Gastroesophageal sphincter (tissue), 4 donors: ENCODE data around the gene CLEC2L. TPM values are rescaled to one million over a fixed set of nuclear protein-coding genes. Genes with fewer than 3 reads are reported as not detected.
A peak's percentile ranks its signal among the peaks of the same experiment; 100 is the strongest.

Experiments used
- ATAC-seq: fragments of 150-250 bp; one replicate; pipeline ENCODE4 v1.9.1; 2016; ENCODE audit warnings: mild to moderate bottlenecking, moderate library complexity
- H3K27ac ChIP-seq, 4 donors: fragments of 200-600 bp; sonication (generic) in 3 of 4; 1 replicate in 3 of 4; 2 replicates in 1 of 4; pipeline ENCODE4 v1.5.1; 2016 to 2019
- H3K27me3 ChIP-seq: fragments of 200-600 bp; sonication (generic); one replicate; pipeline ENCODE4 v1.5.1; 2019
- H3K36me3 ChIP-seq, 2 donors: fragments of 200-600 bp; sonication (generic); one replicate each; pipeline ENCODE4 v1.5.1; 2019; ENCODE audit warnings: control low read depth in 1 of 2
- H3K4me1 ChIP-seq, 3 donors: fragments of 200-600 bp; sonication (generic); 1 replicate in 2 of 3; 2 replicates in 1 of 3; pipeline ENCODE4 v1.5.1; 2016 to 2019; ENCODE audit warnings: control low read depth in 2 of 3
- H3K4me3 ChIP-seq, 2 donors: fragments of 200-600 bp; sonication (generic); one replicate each; pipeline ENCODE4 v1.5.1; 2019; ENCODE audit warnings: mild to moderate bottlenecking in 1 of 2, moderate library complexity in 1 of 2
- H3K9me3 ChIP-seq, 3 donors: fragments of 200-600 bp; sonication (generic); one replicate each; pipeline ENCODE4 v1.5.1; 2017 to 2019; ENCODE audit warnings: control low read depth in 2 of 3
- CTCF ChIP-seq, 4 experiments: fragments of 200-600 bp in 2 of 4; fragments of 450-650 bp in 2 of 4; sonication (generic) in 1 of 4; IDR thresholded peaks; one replicate each; pipeline ENCODE4 v1.5.1; 2017 to 2019; ENCODE audit warnings: antibody characterized with exemption in 4 of 4, mild to moderate bottlenecking in 2 of 4, moderate library complexity in 2 of 4
- EP300 ChIP-seq: sonication (generic); formaldehyde crosslinking; IDR thresholded peaks from one replicate; pipeline ENCODE4 v1.6.1; 2017; ENCODE audit warnings: antibody characterized with exemption, mild to moderate bottlenecking
- POLR2A ChIP-seq, 2 donors: fragments of 450-650 bp; IDR thresholded peaks; one replicate each; pipeline ENCODE4 v1.6.1; 2017; ENCODE audit warnings: antibody characterized with exemption in 2 of 2, mild to moderate bottlenecking in 2 of 2, moderate library complexity in 1 of 2
- POLR2AphosphoS5 ChIP-seq: sonication (generic); formaldehyde crosslinking; IDR thresholded peaks from one replicate; pipeline ENCODE4 v1.6.1; 2017; ENCODE audit warnings: antibody characterized with exemption
- WGBS, 2 donors: methylation state at CpG; one replicate each; pipeline ENCODE4 v1.1.5; 2018; ENCODE audit warnings: low coverage in 1 of 2; 5-methylcytosine and 5-hydroxymethylcytosine counted together
- total RNA-seq, 4 donors: library from RNA; depleted of rRNA; stranded (reverse); fragments of >200 nt; gene quantifications; one replicate each; pipeline ENCODE4 v1.1.0, GENCODE V29; 2016

Gene CLEC2L
- under 1 TPM in 1 of 4 donors, not detected in 3; 0.39 TPM for total RNA-seq

DNA sequence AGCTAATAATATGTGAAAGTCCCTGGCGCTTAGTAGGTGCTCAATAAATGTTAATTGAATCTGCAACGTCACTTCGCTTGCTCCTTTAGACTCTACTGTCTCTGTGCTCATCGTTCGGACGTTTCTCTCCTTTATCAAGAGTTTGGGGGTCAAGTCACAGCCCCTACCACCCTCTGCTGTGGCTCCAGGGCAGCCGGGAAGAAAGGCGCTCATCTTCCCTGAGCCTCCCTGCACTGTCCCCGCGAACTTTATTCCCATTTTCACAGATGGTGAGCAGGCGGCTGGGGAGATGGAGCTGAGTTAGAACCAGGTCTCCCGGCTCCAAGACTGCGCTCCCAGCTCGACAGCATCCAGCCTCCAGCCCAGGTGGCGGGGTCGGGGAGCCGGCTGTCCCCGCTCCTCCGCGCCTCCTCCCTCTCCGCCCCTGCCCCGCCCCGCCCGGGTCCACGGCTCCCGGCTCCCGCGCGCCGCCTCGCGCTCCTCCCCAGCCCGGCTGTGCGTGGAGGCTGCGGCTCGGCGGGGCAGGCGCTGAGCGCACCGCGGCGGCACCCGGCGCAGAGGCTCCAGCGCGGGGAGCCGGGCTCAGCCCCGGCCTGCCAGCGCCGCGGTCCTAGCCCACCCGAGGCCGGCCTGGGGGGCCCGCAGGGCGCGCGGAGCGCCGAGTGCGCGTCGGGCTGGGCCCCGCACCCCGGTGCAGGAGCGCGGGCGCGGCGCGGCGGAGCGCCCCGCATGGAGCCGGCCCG is at the start of gene CLEC2L:
TSS of gene CLEC2L (plus strand) at position 487 of the 743 bp plus-strand sequence. CDS start at position 730, 243 bp downstream.
- Histone ChIP-seq H3K4me3 (peak within 1 kb of the TSS in 1 of 2 donors; percentile 40), H3K27me3 (peaks cover 62% of the 10 kb centered on the region), H3K36me3 (no peaks in the 10 kb centered on the region), H3K27ac (no peak within 1 kb of the TSS), H3K4me1 (peaks cover 0 to 13% (median 0%) of the 10 kb centered on the region in 3 donors), H3K9me3 (no peaks in the 10 kb centered on the region)
- ATAC-seq, result peak; percentile 36
- TF ChIP-seq POLR2A (IDR thresholded peaks at IDR 0.05), result no peak
- no peak for TF ChIP-seq EP300
- no peak for TF ChIP-seq POLR2AphosphoS5
- no peak for TF ChIP-seq CTCF (IDR thresholded peaks at IDR 0.05)
- 13% methylated on average over 9 of the region's 75 CpGs; no CpG with 5 or more reads in 1 of the 2 donors for WGBS, 2 donors

- no peaks in the 10 kb centered on the region for H3K4me1 ChIP-seq
- H3K9me3 ChIP-seq, result peaks cover 0 to 25% (median 0%) of the 10 kb centered on the region in 3 donors
- H3K4me3 ChIP-seq, result no peak overlapping the region
- TF ChIP-seq CTCF (IDR thresholded peaks at IDR 0.05) (no peak), POLR2AphosphoS5 (no peak), EP300 (no peak), POLR2A (IDR thresholded peaks at IDR 0.05) (no peak)
- 84 to 92% methylated on average over 3 to 8 of the region's 8 CpGs for WGBS, 2 donors
- peaks cover 23% of the 10 kb centered on the region for H3K27me3 ChIP-seq
- H3K27ac ChIP-seq, result no peak overlapping the region
- no peak for ATAC-seq
- H3K36me3 ChIP-seq, result no peaks in the 10 kb centered on the region
Measured at GRCh38 chr7:139476139-139476538, 47.3 kb upstream of the CLEC2L start.

DNA sequence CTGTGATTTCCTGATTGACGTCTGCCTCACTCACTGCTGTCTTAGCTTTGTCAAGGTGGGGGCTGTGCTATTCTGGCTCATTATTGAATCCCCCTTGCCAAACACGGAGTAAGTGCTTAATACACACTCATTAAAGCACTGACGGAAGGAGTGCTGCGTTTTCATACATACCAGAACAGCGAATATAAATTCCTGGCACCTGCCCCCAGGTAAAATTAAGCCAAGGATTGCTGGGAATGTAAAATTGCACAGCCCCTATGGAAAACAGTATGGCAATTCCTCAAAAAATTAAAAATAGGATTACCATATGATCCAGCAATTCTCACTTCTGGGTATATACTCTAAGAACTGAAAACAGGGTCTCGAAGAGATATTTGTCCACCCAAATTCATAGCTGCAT is 46.6 kb upstream of the CLEC2L start:
- TF ChIP-seq EP300, result no peak
- no peak for TF ChIP-seq POLR2AphosphoS5
- no peak for TF ChIP-seq CTCF (IDR thresholded peaks at IDR 0.05)
- TF ChIP-seq POLR2A (IDR thresholded peaks at IDR 0.05), result no peak
- WGBS, 2 donors, result 77 to 93% methylated on average over 3 to 4 of the region's 6 CpGs
- peaks cover 0 to 25% (median 0%) of the 10 kb centered on the region in 3 donors for H3K9me3 ChIP-seq
- no peaks in the 10 kb centered on the region for H3K36me3 ChIP-seq
- H3K27ac ChIP-seq, result no peak overlapping the region
- ATAC-seq, result no peak
- peaks cover 30% of the 10 kb centered on the region for H3K27me3 ChIP-seq
- no peaks in the 10 kb centered on the region for H3K4me1 ChIP-seq
- no peak overlapping the region for H3K4me3 ChIP-seq

DNA sequence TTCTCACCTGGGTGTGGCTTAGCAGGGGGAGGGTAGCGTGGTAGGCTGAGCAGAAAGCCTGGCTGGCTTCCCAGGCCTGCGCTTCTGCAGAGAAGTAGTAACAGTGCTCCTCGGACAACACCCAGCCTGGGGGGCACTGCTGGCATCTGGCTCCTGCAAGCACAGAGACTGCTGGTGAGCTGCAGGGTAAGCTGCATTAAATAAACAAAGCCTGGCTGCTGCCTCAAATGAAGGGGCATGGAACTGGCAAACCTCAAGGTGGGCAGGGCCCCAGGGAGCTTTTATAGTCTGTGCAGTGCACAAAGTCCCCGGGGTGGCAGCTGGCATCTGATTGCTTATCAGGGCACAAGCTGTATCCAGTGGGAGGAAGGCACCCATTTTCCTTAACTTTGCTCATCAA is 43.9 kb upstream of the CLEC2L start:
- H3K4me3 ChIP-seq, result no peak overlapping the region
- peaks cover 0 to 5% (median 0%) of the 10 kb centered on the region in 3 donors for H3K9me3 ChIP-seq
- H3K27ac ChIP-seq, result no peak overlapping the region
- H3K36me3 ChIP-seq, result no peaks in the 10 kb centered on the region
- 20% methylated on average over 1 of the region's 4 CpGs; no CpG with 5 or more reads in 1 of the 2 donors for WGBS, 2 donors
- peaks cover 58% of the 10 kb centered on the region for H3K27me3 ChIP-seq
- peaks cover 0 to 17% (median 12%) of the 10 kb centered on the region in 3 donors for H3K4me1 ChIP-seq
- ATAC-seq, result no peak
- no peak for TF ChIP-seq EP300
- no peak for TF ChIP-seq POLR2AphosphoS5
- no peak for TF ChIP-seq POLR2A (IDR thresholded peaks at IDR 0.05)
- TF ChIP-seq CTCF (IDR thresholded peaks at IDR 0.05), result no peak

DNA sequence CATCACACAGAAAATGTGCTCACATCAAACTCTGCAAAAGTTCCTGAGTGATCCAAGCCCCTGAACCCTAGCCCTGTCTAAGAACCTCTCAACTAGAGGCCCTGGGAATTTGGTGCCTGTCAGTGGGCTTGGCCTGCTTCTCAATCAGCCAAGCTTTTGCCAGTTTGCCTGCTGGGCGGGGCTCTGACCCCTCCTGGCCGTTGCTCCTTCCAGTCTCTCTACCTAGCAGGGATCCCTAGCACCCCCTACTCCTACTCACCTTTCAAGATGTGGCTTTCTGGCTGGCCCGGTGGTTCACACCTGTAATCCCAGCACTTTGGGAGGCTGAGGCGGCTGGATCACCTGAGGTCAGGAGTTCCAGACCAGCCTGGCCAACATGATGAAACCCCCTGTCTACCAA is 42.1 kb upstream of the CLEC2L start:
- WGBS, 2 donors, result 60% methylated on average over 4 of the region's 4 CpGs; no CpG with 5 or more reads in 1 of the 2 donors

More for the DNA sequence above, 42.1 kb upstream of the CLEC2L start:
- H3K36me3 ChIP-seq, result no peaks in the 10 kb centered on the region
- H3K27me3 ChIP-seq, result peaks cover 74% of the 10 kb centered on the region
- no peak overlapping the region for H3K4me3 ChIP-seq
- ATAC-seq, result no peak
- TF ChIP-seq CTCF (IDR thresholded peaks at IDR 0.05), result no peak
- no peak for TF ChIP-seq POLR2A (IDR thresholded peaks at IDR 0.05)
- TF ChIP-seq EP300, result no peak
- no peak for TF ChIP-seq POLR2AphosphoS5
- no peaks in the 10 kb centered on the region for H3K9me3 ChIP-seq
- H3K4me1 ChIP-seq, result peaks cover 0 to 17% (median 12%) of the 10 kb centered on the region in 3 donors
- no peak overlapping the region for H3K27ac ChIP-seq
